Measurements from ENCODE around the gene RGP1. TPM values are rescaled to one million over a fixed set of nuclear protein-coding genes. Genes with fewer than 3 reads are reported as not detected.

Gene RGP1
- total RNA-seq, 1 donor from 2014 or later = 10.2 TPM

DNA sequence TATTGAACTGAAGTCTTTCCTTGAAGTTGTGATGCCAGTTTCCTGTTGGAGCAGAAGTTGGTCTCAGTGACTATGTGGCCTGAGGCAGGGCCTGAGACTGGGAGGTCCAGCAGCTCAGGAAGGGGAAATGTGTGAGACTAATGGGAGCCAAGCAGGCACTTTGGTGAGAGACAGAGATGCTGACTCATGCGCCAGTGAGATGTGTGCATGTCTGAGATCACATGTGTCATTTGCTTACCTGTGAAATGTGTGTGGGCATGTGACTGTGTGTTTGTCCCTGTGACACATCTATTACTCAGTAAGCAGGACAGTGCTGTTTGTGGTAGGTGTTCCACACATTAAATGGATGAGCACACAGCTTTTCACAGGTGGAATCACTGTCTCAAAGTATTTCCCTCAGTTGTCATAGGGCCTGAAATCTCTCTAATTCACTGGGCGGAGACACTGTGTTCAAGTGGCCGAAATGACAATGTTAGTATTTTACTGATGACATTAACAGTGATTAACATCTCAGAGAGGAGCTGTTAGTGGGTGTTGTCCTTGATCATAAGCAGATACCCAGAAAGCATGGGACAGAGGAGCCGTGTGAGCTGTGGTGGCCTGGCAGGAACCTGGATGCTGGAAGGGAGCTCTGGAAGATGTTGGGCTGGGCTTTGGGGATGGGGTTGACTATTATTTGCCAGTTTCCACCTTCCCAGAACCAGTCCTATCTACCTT lies 49.7 kb downstream of the RGP1 start:
- no peak for FAIRE-seq

DNA sequence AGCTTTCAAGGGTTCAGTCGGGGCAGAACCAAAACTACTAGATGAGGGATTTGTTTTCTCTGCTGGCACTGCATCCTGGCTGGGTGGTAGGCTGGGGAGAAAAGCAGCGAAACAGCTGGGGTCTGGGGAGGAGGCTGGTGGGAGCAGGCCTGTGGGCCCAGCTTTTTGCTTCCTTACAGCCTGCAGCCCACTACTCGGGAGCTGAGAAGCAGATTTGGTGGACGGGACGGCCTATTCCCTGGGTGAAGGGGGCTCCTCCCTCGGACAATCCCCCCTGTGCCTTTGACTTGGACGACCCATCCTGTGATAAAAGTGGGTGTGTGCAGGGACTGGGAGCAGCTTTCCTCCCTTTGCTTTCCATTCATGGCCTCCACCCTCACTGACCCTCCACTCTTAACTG lies 51.4 kb downstream of the RGP1 start:
- no peak for DNase-seq (ENCODE audit: low spot score in 2 of 2)
- no peak for FAIRE-seq

More for the DNA sequence above, 49.7 kb downstream of the RGP1 start:
- DNase-seq (ENCODE audit: low spot score in 2 of 2) = no peak

DNA sequence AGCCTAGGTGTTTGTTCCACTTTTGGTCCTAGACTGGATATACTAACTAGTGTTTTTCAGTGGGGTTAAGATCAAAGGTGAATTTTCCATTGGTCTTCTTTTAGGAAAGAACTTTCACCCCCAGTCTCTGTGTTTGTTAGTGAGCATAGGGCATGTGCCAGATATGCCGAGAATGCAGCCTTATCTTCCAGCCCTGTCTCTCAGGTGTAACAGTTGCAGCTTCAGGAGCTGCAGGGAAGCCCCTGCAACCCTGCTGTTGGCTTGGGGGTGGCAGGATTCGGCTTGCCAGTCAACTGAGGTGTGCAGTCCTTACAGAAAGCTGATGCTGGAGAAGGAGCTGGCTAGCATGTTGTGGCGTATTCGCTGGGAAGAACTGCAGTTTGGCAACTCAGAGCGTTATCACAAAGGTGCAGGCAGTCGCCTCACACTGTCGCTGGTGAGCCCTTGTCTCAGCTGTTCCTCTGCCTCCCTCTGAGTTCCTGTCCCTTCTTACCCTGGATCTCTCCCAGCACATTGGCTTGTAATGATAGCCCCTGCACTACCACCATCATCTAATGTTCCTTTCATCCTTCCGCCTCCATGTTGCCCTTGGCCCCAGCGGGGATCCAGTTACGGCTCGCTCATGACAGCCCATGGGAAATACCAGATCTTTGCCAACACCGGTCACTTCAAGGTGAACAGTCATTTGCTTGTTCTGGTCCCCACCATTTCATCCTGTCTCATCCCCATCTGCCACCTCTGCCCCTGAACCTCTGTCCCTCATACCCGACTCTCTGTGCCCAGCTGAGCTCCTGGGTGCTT lies 52.4 kb downstream of the RGP1 start:
- no peak for DNase-seq (ENCODE audit: low spot score in 2 of 2)
- FAIRE-seq = no peak

DNA sequence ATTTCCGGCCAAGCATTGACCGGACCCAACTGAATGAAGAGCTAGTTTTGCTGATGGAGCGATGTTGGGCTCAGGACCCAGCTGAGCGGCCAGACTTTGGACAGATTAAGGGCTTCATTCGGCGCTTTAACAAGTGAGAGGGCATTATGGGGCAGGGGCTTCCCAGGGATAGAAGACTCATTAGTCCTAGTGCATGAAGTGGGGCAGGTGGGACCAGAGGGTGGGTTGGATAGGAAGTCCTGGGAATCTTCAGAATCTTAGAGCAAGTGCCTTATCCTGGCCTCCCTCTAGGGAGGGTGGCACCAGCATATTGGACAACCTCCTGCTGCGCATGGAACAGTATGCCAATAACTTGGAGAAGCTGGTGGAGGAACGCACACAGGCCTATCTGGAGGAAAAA lies 57.0 kb downstream of the RGP1 start:
- FAIRE-seq (no peak), DNase-seq (ENCODE audit: low spot score in 2 of 2) (no peak)

Small RNA genes lying within 50 kb of the gene (small RNA-seq; reads per million reads assigned to genes)
- gene MIR6853 = not detected

Other genes with a start within 250 kb of the RGP1 start
- 12.2 TPM for gene TESK1, start 144.0 kb upstream of the RGP1 start, total RNA-seq
- gene CD72, start 130.9 kb upstream of the RGP1 start, total RNA-seq = 0.41 TPM
- gene SIT1, start 98.4 kb upstream of the RGP1 start, total RNA-seq = not detected
- 133,388 TPM for gene RMRP, start 91.3 kb upstream of the RGP1 start, total RNA-seq
- gene CCDC107, start 91.0 kb upstream of the RGP1 start, total RNA-seq = 10.6 TPM
- gene ARHGEF39, start 84.1 kb upstream of the RGP1 start, total RNA-seq = 0.41 TPM
- gene CA9, start 75.4 kb upstream of the RGP1 start, total RNA-seq = 0.82 TPM
- gene TPM2, start 59.4 kb upstream of the RGP1 start, total RNA-seq = 11.0 TPM
- 16.3 TPM for gene TLN1, start 17.1 kb upstream of the RGP1 start, total RNA-seq
- gene CREB3, start 16.6 kb upstream of the RGP1 start, total RNA-seq = 30.6 TPM
- gene GBA2, start 59 bp upstream of the RGP1 start, total RNA-seq = 48.9 TPM
- 0.41 TPM for gene MSMP, start 5.0 kb downstream of the RGP1 start, total RNA-seq
- gene NPR2, start 42.3 kb downstream of the RGP1 start, total RNA-seq = 11.0 TPM
- gene SPAG8, start 63.0 kb downstream of the RGP1 start, total RNA-seq = 2.9 TPM
- 9.0 TPM for gene HINT2, start 65.8 kb downstream of the RGP1 start, total RNA-seq
- gene FAM221B, start 79.4 kb downstream of the RGP1 start, total RNA-seq = not detected
- 4.1 TPM for gene TMEM8B, start 79.9 kb downstream of the RGP1 start, total RNA-seq
- not detected for gene OR13J1, start 121.1 kb downstream of the RGP1 start, total RNA-seq
- 0.82 TPM for gene HRCT1, start 156.9 kb downstream of the RGP1 start, total RNA-seq
- 0.41 TPM for gene SPAAR, start 160.2 kb downstream of the RGP1 start, total RNA-seq
- not detected for gene OR2S2, start 208.9 kb downstream of the RGP1 start, total RNA-seq

Measured in frontal cortex (tissue), 4 donors.